GM21367 (cell line): ENCODE results near the gene EDAR.

ENCODE experiments used
- ATAC-seq: cut with Tn5 transposase; IDR thresholded peaks from one replicate; pipeline ENCODE4 v1.9.1; 2021; ENCODE audit not compliant: unreplicated experiment

Gene EDAR

DNA sequence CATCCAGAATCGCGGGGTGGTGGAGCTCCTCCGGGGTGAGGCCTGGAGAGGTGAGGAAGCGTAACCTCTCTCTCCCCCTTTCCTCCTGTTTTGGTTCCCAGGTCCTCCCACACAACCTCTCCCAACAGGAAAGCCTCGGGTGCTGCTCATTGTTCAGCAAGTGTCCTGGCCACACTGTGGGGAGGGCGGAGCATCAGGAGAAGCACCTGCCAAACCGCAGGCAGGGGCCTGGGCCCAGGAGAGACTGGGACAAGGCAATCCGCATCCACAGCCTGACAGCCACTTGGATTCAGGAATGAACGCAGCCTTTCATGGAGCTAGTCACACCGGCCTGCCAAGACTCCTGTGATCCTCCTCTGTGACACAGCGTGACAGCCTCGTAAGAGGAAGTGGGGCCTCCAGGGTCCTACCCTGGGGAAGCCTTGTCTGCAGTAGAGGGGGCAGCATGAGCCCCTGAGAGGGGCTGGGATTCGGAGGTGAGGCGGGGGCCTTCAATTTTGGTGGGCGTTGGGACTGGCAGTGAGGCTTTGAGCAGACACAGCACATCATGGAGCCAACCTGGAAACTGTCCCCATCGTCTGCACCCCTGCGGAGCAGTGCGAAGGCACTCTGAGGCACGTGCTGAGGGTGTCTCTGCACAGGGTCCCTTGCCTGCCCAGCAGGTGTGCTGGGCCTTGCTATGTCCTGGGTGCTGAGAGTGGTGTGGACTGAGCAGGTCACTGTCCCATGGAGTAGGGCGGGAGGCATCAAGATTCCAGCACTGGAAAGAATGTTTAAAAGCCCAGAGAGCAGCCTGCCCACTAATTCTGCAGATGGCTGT is 62.2 kb downstream of the EDAR start:
- ATAC-seq: no peak

DNA sequence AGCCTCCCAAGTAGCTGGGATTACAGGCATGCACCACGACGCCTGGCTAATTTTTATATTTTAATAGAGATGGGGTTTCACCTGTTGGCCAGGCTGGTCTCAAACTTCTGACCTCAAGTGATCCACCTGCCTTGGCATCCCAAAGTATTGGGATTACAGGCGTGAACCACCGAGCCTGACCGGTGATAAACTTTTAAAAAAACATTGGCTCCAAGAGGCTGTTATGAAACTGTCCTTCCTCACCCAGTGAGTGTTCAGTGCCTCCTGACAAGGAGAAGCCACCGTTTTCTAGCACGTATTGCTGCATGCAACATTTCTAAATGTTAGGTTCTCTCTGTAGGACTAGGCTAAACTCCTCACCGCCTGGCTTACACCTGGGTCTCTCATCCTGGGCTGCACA is 63.3 kb downstream of the EDAR start:
- no peak for ATAC-seq

DNA sequence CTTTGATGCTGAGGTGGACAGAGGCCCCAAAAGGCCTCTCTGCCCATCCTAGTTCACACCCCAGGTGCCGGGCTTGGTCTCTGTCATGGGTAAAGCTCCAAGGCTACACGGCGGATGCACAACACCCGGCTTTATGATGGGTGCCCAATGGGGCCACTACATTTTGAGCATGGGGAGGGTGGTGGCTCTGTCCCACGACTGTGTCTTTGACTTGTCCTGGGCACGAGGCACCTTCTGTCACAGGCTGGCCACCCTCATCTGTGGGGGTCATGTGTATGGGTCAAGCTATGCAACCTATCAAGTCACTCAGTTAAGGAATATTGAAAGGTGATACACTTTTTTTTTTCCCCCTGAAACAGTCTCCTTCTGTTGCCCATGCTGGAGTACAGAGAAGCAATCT is 63.7 kb downstream of the EDAR start:
- no peak for ATAC-seq

DNA sequence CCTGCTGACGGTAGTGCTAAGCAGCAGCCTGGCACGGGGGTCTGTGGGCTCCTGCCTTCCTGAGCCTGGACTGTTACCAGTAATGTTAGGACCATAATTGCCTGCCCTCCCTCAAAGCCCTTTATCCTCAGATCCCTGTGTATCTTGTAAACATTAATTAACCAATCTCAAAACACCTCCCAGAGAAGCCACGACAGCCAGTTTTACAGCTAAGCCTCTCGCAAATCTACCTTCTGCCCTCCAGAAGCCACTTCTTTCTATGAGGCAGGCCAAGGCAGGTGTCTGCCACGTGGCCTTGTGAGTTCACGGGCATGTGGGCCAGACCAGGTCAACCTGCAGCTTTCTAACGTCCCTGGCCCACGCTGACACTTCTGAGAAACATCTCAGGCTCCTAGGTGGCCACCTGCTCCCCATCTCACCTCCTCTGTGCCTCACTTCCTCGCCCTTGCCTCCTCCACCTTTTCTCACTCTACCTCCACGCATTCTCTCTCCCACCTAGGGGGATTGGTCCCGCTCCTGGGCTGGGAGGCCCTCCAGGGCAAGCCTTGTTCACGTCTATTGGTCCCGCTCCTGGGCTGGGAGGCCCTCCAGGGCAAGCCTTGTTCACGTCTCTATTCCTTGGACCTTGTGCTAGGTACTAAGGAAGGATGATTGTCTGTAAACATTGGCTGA is 64.3 kb downstream of the EDAR start:
- no peak for ATAC-seq

DNA sequence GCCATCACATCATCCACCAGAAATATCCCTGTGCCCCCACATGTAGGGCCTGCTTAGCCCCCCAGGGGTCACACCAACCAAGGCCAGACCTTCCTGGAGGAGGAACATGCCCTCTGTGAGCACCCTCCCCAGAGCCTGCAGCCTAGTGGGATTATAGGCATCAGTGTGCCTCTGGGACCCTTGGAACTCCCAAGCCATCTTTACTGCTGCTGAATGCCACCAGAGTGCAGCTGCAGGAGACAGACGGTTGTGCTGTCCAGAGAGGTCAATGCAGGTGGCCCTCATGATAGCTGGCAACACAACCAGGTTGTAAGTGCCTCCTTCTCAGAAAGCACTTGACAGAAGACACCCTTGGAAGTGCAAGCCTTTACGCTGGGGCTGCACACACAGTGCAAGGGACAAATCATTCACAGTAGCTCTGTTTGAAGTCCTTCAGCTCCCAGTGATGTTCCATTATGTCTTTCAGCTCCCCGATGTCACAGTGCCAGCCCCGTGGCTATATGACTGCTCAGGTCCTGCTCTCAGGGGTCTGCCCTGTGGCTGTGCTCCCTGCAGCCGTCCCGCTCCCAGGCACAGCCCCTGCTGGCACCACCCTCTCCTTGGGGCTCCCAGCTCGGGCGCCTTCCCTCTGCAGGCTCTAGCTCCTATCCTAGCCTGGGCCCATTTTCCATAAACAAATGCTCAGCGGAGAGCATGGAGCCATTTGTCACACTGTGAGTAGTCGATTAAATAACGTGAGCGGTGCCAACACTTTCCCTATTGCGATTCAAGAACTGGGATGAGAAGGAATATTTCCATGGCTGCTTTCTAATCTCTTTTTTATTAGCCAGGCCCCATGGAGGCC is 65.1 kb downstream of the EDAR start:
- no peak for ATAC-seq

DNA sequence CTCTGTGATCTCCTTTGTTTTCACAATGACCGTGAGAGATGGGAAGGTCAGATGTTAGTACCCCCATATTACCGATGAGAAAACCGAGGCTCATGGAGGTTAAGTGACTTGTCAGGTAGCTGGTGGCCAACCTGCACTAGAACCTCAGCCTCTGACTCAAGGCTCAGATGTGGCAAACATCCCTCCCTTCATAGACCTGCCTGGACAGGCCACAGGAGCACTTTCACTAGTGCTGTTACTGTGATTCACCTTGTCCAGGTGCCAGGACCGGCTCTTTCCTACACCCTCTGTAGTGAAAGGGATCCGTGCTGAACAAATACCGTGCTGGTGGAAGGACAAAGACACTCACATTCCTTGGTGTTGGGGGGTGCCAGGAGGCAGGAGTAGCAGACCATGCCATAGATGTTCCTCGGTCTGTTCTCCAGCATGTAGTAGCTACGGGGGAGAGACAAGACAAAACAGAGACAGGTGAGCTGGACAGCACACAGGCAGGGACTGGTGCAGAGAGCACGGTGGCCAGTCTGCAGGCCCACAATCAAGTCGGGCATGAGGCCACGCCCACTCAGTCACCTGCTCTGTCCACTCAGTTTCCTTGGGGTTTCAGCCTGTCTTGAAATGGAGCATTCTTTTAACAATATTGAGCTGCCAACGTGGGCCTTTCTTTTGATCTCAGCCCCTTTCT is 65.9 kb downstream of the EDAR start:
- ATAC-seq: no peak

DNA sequence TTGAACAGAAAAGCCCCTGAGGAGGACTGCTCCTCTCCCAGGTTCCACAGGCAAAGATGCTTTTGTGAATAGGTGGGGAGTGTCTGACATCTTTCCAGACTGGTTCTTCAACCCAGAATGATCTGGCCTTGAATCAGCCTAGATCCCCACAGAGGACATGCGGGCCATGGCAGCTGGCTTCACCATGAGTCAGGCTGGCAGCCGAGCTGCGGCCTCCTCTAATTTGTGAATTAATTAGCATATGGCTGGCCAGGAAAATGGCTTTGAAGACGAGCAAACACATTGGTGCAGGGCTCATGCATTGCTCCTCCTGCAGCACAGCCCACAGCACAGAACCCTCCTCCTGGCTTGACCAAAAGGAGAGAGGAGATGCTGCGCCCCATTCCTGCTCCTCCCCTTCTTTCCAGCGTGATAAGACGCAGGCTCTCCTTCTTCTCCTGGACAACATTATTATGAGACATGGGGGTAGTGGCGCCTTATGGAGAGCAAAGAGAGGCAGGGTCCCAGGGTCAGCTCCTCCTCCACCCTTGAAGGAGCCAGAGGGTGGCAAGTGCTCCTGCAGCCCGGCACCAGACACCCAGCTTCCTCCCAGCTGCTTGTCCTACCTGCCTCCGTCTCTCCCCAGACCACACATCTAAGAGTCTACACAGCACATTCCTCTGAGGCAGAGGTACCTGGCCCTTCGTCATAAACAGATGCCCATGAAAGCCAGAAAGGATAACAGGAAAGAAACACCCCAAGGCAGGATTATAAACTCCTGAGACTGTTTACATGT is 66.7 kb downstream of the EDAR start:
- no peak for ATAC-seq

DNA sequence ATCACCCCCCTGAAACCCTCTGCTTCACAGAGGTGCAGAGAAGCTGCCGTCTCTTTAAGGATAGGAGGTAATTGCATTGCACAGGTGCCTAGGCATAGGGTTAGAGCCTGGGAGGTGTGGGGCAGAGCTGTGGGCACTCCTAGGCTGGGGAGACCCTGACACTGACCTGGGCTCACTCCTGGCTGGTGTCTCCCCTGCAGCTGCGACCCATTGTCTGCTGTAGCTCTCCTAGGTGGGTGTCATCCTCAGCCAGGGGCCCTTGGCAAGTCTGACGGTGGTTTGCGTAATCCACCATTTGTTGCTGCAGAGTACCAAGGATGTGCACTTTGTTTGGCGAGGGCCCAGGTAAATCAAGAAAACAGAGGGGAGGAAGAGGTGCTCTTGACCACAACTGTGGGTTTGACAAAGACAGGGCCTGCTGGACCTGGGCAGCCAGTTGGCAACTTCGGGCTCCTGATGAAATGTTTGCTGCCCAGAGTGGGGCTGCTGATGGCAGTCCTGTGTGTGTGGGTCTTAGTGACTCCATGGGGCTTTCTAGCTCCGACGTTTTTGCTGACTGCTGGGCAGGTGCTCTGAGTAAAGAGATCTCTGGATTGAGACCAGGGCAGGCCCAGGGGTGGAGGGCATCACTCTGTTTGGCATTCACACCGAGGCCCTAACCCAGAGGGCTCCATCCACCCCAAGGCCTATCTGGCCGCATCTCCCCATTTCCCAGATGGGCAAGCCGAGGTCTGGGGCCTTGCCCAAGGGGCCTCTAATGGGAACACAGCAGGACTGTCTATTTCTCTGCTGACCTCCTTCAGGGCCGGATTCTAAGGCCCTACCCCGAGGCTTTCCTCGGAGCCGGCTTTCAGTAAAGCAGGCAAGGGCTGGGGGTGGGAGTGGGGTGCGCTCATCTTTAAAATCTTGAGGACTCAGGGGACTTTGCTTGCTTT is 67.7 kb downstream of the EDAR start:
- no peak for ATAC-seq

DNA sequence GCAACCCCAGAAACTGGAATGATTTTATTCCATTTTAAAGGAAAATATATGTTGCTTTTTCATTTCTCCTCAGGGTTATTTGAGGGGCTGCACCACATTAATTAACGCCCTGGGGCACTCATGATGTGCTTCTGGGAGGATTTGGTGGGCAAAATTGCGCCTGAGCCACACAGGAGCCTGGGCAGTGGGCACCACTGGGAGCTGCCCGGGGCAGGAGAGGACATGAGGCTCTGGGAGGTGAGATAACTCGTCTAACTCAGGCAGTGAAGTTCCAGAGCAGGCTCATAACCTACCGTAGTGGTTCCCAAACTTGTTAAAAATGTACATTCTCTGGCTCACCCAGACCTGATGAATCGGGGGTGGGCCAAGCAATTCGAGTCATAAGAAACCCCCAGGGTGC is 68.3 kb downstream of the EDAR start:
- no peak for ATAC-seq

DNA sequence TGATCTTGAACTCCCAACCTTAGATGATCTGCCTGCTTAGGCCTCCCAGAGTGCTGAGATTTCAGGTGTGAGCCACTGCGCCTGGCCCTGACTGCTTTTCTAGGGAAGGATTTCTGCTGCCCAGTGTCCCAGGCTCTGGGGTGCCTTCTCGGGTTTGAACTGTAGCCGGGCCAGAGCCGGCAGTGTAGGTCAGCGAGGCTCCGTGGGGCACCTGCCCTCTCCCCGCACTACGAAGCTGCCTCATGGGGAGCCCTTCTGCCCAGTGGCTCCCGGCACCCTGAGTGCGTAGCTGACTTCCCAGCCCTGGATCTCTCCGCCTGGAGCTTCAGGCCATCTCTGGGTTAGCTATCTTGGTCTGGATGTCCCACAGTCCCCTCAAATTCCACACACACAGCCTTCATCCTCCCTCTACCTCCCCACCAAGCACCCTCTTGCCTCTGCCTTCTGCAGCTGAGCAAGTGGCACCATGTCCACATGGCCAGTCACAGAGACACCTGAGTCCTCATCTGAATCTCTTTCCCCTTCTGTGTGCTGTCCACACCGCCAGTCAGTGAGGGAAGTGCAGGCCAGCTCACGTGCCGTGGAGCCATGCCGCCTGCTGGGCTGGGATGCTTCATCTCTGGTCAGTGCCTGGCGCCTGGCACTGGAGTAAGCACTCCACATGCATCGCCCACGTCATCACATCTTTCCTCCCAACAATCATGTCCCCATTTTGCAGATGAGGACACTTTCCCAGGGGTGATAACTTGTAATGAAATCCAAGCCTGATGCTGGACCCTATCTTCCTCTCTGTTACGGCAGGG is 69.2 kb downstream of the EDAR start:
- ATAC-seq: no peak

DNA sequence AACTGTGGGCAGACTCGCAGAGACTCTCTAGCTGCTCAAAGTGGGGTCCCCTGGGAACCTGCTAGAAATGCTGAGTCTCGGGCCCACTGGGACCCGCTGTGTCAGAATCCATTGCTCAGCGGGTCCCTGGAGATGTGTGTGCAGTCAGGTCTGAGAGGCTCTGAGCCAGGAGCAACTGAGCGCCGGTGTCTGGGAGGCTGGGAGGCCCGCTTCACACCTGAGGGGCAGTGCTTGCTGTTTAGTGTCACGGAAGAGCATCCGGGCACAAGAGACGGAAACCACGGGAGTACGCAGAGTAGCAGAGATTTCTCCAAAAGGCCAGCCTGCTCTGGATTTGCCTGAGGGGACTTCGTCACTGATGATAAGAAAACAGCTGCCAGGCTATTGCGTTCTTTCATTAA is 70.1 kb downstream of the EDAR start:
- no peak for ATAC-seq

DNA sequence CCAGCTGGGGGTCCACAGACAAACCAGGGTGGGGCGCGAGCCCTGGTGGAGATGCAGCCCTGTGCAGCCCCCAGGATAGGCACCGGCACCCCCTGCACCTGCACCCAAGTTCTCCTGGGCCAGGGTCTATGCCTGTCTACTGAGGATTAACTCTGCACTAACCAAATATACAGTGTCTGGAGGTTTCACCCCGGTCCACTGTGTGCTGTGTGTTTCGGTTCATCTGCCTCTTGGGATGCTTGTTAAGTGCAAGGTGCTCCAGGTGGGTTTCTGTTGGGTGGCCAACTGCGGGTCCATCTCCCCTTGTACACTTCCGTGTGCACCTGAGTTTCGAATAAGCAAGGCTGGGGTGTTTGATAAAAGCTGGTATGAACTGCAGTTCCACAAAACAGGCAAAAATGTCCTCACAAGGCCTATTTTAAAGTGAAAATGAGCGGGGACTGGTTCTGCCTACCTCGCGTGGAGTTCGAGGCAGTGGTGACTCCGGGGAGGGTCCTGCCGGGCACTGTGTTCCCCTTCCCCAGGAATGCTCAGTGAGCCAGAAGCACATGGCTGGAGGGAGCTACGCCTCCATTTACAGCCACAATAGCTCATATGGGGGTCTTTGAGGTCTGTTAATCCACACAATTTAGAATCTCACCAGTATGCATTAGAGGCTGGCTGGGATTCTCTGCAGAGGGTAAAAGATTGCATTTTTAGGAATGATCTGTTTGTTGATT is 70.7 kb downstream of the EDAR start:
- no peak for ATAC-seq

DNA sequence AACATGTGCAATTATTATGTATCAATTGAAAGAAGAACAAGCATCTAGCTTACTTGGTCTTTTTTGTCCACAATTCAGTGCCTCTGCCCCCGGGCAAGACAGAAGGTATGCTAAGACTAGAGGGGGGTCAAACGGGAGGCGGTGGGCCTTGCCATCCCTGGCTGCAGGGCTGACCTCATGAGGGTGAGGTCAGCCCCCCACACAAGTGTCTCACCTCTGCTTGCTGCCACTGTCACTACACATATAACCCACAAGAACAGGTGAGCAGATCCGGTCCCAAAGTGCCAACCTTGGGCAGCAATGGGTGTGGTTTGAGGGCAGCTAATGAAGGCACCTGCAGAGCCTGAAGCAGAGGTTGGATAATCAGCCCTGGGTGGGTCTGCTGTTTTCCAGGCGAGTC is 71.5 kb downstream of the EDAR start:
- ATAC-seq: no peak

DNA sequence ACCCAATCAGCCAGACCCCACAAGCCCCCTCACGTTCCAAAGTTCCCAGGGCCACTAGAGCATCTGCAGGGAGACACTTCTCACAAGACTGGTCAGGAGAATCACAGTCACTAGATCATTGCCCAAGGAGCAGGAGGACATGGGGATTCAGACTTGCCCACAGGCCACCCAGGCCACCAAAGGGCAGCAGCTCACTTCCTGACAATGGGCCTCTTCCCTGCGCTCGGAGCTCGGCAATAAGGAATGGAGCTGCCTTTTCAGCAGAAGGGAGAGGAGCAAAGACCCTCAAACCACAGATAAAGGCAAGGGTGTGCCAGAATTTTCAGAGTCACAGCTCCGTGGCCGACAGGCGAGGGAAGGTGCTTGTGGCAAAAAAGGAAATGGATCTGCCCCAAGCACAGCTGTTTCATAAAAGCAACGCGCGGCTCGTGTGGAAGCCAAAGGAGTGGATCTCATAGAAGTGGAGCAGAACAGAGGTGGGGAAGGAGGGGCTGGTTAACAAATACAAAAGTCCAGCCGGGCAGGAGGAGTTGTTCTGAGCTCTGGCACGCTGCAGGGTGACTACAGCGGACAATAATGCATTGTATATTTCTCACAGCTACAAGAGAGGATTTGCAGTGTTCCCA is 72.1 kb downstream of the EDAR start:
- ATAC-seq: no peak

DNA sequence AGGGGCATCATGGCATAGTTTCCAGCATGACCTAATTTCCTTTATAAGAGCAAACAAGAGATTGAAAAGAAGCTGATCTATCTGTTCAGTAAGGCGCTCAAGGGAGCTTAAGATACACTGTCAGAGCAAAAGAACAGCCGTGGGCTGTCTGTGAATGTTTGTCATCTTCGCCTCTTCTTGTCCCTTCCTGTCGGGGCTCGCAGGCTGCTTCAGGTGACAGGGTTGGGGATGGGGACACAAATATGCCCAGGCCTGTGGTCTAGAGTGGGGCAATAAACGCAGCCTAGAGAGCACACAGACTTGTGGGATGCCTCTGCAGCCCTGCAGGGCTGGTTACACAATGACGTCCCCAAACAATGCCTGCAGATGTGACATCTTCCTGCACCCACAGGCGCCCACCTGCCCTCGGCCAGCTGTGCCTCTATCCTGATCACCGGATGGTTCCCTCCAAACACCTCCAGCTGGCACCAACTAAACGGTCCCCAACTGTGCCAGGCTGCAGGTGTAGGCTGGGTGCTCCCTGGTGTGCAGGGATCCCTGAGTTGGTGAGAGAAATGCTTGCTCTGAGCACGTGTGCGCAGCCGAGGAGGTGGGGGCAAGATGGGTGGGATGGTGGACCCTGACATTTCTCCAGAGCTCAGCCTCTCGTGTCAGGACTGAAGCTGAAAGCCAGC is 72.8 kb downstream of the EDAR start:
- ATAC-seq: no peak

DNA sequence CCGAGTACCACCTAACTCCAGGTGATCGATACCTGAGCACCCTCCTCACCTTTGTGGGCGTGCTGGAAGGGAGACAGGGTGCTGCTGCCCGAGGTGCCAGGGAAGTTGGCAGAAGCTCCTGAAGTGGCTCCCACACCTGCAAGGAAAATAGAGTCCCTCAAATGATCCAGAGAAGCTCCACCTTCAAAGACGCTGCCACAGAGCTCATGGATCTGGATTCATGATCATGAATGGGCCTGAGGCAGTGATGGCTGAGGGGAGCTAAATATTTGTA is 76.5 kb downstream of the EDAR start:
- no peak for ATAC-seq
